Heart right ventricle (tissue), 16 donors: ENCODE results near the gene HTT. TPM values are rescaled to one million over a fixed set of nuclear protein-coding genes. Genes with fewer than 3 reads are reported as not detected.
"Not testable (repeated sequence)": the region's sequence is repeated elsewhere in the genome, so short reads cannot be mapped to it uniquely, and the experiment has no call there.

ENCODE experiments used
- ATAC-seq, 8 donors: fragments of 200-7000 bp; cut with Tn5 transposase; one replicate each; pipeline ENCODE4 v1.9.1; 2020; ENCODE audit warnings: mild to moderate bottlenecking in 8 of 8, moderate library complexity in 8 of 8, moderate number of reproducible peaks in 1 of 8
- DNase-seq, 2 donors: peaks; one replicate each; pipeline ENCODE4 v3.0.0-alpha.2; 2020
- H3K27ac ChIP-seq, 10 donors: fragments of 200-600 bp; sonication (generic) in 2 of 10; one replicate each; pipeline versions ENCODE4 v1.5.0 to v1.8.0; 2020 to 2022; ENCODE audit warnings: mild to moderate bottlenecking in 3 of 10
- H3K27me3 ChIP-seq, 7 donors: fragments of 200-600 bp; one replicate each; pipeline ENCODE4 v1.8.0; 2021 to 2022; ENCODE audit warnings: mild to moderate bottlenecking in 2 of 7
- H3K36me3 ChIP-seq, 9 donors: fragments of 200-600 bp; sonication (generic) in 1 of 9; one replicate each; pipeline versions ENCODE4 v1.5.0 to v1.8.0; 2020 to 2022; ENCODE audit warnings: mild to moderate bottlenecking in 2 of 9
- H3K4me1 ChIP-seq, 9 donors: fragments of 200-600 bp; sonication (generic) in 1 of 9; one replicate each; pipeline versions ENCODE4 v1.5.0 to v1.8.0; 2020 to 2022; ENCODE audit warnings: mild to moderate bottlenecking in 4 of 9
- H3K4me3 ChIP-seq, 10 donors: fragments of 200-600 bp; sonication (generic) in 2 of 10; one replicate each; pipeline versions ENCODE4 v1.5.0 to v1.8.0; 2020 to 2022; ENCODE audit warnings: mild to moderate bottlenecking in 7 of 10, moderate library complexity in 2 of 10
- H3K9me3 ChIP-seq, 11 donors: fragments of 200-600 bp in 10 of 11; sonication (generic) in 2 of 11; one replicate each; pipeline versions ENCODE4 v1.5.0 to v1.8.0; 2013 to 2022; ENCODE audit warnings: mild to moderate bottlenecking in 2 of 11, control low read depth in 1 of 11, moderate library complexity in 1 of 11
- CTCF ChIP-seq, 9 donors: fragments of 200-600 bp; sonication (generic) in 2 of 9; IDR thresholded peaks; one replicate each; pipeline versions ENCODE4 v1.5.0 to v1.8.0; 2021 to 2022; ENCODE audit warnings: antibody characterized with exemption in 9 of 9, mild to moderate bottlenecking in 5 of 9, moderate library complexity in 1 of 9
- WGBS, 2 donors: extraction: QIAGEN DNeasy Blood & Tissue Kit; methylation state at CpG; one replicate each; pipeline ENCODE4 v1.1.7; 2013; ENCODE audit warnings: inconsistent platforms in 1 of 2; 5-methylcytosine and 5-hydroxymethylcytosine counted together
- intact Hi-C, 10 donors: fragments of 100-400 bp; cut with DNase I; formaldehyde crosslinking; loops; one replicate each; pipeline versions ENCODE4 v1.11.1 to v1.14.2; 2022
- polyA plus RNA-seq, 2 donors: library from polyadenylated mRNA; stranded (reverse); fragments of 200-250 nt; gene quantifications; one replicate each; pipeline ENCODE4 v1.2.3, GENCODE V29; 2013
- total RNA-seq, 10 donors: library from RNA; stranded (reverse); fragmentation: NEBNext Ultra II Directional in 3 of 10; extraction: Animal tissue kit (Norgen Biotek cat#: 25700) in 3 of 10; gene quantifications; one replicate each; pipeline versions ENCODE4 v1.2.1 to v1.2.4, GENCODE V29; 2021 to 2023
- donor health status: Arrhythmogenic right ventricular cardiomyopathy.
- donor health status: ischemic (EF 13 %, LVEDD 7.1; RV severe dilation, severe dysfunction).
- donor health status: healthy with polysubstance abuse.
- donor health status: DM: no; HTN: yes; CAD: no.
- donor health status: DM: no; HTN: no; CAD: no.
- donor health status: ischemic (EF 25% LVEDD 6.9; RV normal size, moderate dysfunction).
- donor health status: ischemic (EF 25% LVEDD 5.7; RV mildly dilated, moderate dysfunction).
- donor health status: healthy.
- donor health status: DM: yes; HTN: yes; CAD: no.
- donor health status: Ischemic cardiomyopathy.
- donor health status: ischemic (EF 35%, LVEDD 5.7; RV mildly dilated, moderate dysfunction).
- donor health status: nonischemic (EF 11% LVEDD 7.7; RV severe dilation, severe dysfunction).
- donor health status: DM: yes; HTN: yes; CAD: no.
- donor health status: PGD.
- donor health status: ischemic (EF 29% LVEDD 5.4; RV normal size, mild dysfunction).
- donor health status: nonischemic (EF 23%, LVEDD 6.1; RV moderate dilation, normal function).

The HTT gene
- total and polyA plus RNA-seq, 12 donors, result 6.3 to 34.0 (median 24.1) TPM

GRCh38 chr4:3157366-3157765, 82.9 kb downstream of the HTT start:
- Histone ChIP-seq H3K27me3 (no peaks in the 10 kb centered on the region), H3K4me1 (no peaks in the 10 kb centered on the region), H3K36me3 (peaks cover 0 to 100% (median 62%) of the 10 kb centered on the region in 9 donors), H3K27ac (no peak overlapping the region), H3K4me3 (no peak overlapping the region), H3K9me3 (peaks cover 0 to 16% (median 4%) of the 10 kb centered on the region in 11 donors)
- no peak for TF ChIP-seq CTCF (IDR thresholded peaks at IDR 0.05)
- DNase-seq (no peak), ATAC-seq (no peak)
- intact Hi-C loops, result no loop called here
- WGBS, 2 donors, result 87 to 88% methylated on average over 4 of the region's 4 CpGs

- Histone ChIP-seq H3K4me3 (no peak overlapping the region), H3K9me3 (peaks cover 0 to 31% (median 10%) of the 10 kb centered on the region in 11 donors), H3K27ac (no peak overlapping the region), H3K4me1 (no peaks in the 10 kb centered on the region), H3K27me3 (no peaks in the 10 kb centered on the region), H3K36me3 (peaks cover 0 to 100% (median 57%) of the 10 kb centered on the region in 9 donors)
- no peak for TF ChIP-seq CTCF (IDR thresholded peaks at IDR 0.05)
- ATAC-seq (no peak), DNase-seq (no peak)
- intact Hi-C loops, result no loop called here
- 92 to 96% methylated on average over 7 of the region's 7 CpGs for WGBS, 2 donors
These were observed 84.4 kb downstream of the HTT start for GRCh38 chr4:3158841-3159240.

- Histone ChIP-seq H3K4me1 (no peaks in the 10 kb centered on the region), H3K4me3 (no peak overlapping the region), H3K9me3 (peaks cover 0 to 44% (median 10%) of the 10 kb centered on the region in 11 donors), H3K27ac (no peak overlapping the region), H3K36me3 (peaks cover 0 to 100% (median 51%) of the 10 kb centered on the region in 9 donors), H3K27me3 (no peaks in the 10 kb centered on the region)
- ATAC-seq, result no peak
- no peak for DNase-seq
- intact Hi-C loops, result no loop called here
- no peak for TF ChIP-seq CTCF (IDR thresholded peaks at IDR 0.05)
- 84 to 92% methylated on average over 7 of the region's 7 CpGs for WGBS, 2 donors
These were observed 86.0 kb downstream of the HTT start for GRCh38 chr4:3160438-3160837.

GRCh38 chr4:3161044-3161443, 86.6 kb downstream of the HTT start:
- ATAC-seq, intact Hi-C loops: not testable (repeated sequence)
- H3K36me3 ChIP-seq, result peaks cover 0 to 100% (median 49%) of the 10 kb centered on the region in 9 donors

GRCh38 chr4:3166434-3166833, 92.0 kb downstream of the HTT start:
- H3K27ac ChIP-seq, DNase-seq, ATAC-seq, H3K4me3 ChIP-seq, H3K27me3 ChIP-seq, intact Hi-C loops, H3K4me1 ChIP-seq: not testable (repeated sequence)
- Histone ChIP-seq H3K36me3 (peaks cover 0 to 84% (median 9%) of the 10 kb centered on the region in 9 donors), H3K9me3 (peaks cover 0 to 43% (median 10%) of the 10 kb centered on the region in 11 donors)
- WGBS, 2 donors, result 77 to 83% methylated on average over 6 of the region's 6 CpGs

More at GRCh38 chr4:3161044-3161443, 86.6 kb downstream of the HTT start:
- DNase-seq, H3K27ac ChIP-seq, H3K27me3 ChIP-seq, H3K4me3 ChIP-seq, H3K4me1 ChIP-seq: not testable (repeated sequence)
- 97 to 98% methylated on average over 4 of the region's 4 CpGs for WGBS, 2 donors
- peaks cover 0 to 44% (median 10%) of the 10 kb centered on the region in 11 donors for H3K9me3 ChIP-seq
